Fibroblast of skin of scalp (primary cell): ENCODE measurements around the gene CIAO3.
"Not testable (repeated sequence)": the region's sequence is repeated elsewhere in the genome, so short reads cannot be mapped to it uniquely, and the experiment has no call there.

Experiments
- DNase-seq: peaks from one replicate; pipeline ENCODE4 v3.0.0-alpha.2; 2013

The CIAO3 gene

GRCh38 chr16:760065-760464 is 19.3 kb upstream of the CIAO3 start:
- no peak for DNase-seq

- DNase-seq, result no peak
Observed at GRCh38 chr16:759110-759910, 18.5 kb upstream of the CIAO3 start.

DNA sequence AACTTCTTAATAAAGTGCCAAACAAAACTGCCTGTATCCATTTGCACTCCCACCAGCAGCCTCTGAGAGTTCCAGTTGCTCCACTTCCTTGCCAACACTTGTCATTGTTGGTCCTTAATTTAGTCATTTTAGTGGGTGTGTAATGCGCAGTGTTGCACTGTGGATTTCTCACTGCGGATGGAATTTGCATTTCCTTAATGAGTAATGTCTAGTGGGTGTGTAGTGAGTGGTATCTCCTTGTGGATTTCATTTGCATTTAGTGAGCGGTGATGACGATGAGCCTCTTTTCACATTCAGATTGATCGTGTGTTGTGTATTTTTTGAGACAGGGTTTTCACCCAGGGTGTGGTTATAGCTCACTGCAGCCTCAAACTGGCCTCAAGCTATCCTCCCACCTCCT is 15.6 kb upstream of the CIAO3 start:
- DNase-seq, result no peak

DNA sequence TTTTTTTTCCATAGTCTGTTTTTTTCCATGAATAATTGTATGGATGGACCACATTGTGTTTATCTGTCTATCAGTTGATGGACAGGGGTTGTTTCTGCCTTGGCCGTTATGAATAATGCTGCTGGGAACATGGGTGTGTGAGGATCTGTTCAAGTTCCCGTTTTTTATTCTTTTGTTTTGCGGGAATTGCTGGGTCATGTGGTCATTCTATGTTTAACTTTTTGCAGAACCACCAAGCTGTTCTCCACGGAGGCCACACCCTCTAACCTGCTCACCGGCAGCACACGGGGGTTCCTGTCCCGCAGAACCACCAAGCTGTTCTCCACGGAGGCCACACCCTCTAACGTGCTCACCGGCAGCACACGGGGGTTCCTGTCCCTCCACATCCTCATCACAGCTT is 13.9 kb upstream of the CIAO3 start:
- no peak for DNase-seq

DNA sequence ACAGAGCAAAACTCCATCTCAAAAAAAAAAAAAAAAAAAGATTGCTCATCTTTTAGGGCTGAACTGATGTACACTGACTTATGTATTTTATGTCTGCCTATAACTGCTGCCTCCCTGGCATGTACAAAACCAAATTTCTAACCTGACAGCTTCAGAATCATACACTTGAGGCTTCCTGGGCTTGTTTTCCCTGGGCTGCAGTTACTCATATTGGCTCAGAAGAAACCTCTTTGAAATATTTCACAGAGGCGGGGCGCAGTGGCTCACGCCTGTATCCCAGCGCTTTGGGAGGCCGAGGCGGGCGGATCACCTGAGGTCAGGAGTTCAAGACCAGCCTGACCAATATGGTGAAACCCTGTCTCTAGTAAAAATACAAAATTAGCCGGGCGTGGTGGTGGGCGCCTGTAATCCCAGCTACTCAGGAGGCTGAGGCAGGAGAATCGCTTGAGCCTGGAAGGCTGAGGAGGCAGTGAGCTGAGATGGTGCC is 13.4 kb upstream of the CIAO3 start:
- DNase-seq, result not testable (repeated sequence)

GRCh38 chr16:752007-752312 is 11.2 kb upstream of the CIAO3 start:
- no peak for DNase-seq

GRCh38 chr16:751152-752006 is 10.6 kb upstream of the CIAO3 start:
- no peak for DNase-seq

- DNase-seq, result no peak
Observed at GRCh38 chr16:750485-750884, 9.7 kb upstream of the CIAO3 start.

DNA sequence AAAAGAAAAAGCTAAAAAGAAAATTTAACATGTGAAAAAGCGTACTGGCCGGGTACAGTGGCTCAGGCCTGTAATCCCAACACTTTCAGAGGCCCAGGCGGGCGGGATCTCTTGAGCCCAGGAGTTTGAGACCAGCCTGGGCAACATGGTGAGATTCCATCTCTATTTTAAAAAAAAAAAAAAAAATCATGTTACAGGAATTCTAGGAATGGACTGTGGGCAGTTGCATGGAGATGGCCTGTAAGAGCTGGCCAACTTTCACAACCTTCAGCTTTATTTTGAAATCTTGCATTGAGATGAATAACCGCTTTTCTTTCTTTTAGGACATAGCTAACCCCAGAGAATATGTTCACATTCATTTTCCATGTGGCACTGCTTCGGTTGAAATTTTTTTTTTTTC is 8.2 kb upstream of the CIAO3 start:
- DNase-seq, result peak; percentile 78

DNA sequence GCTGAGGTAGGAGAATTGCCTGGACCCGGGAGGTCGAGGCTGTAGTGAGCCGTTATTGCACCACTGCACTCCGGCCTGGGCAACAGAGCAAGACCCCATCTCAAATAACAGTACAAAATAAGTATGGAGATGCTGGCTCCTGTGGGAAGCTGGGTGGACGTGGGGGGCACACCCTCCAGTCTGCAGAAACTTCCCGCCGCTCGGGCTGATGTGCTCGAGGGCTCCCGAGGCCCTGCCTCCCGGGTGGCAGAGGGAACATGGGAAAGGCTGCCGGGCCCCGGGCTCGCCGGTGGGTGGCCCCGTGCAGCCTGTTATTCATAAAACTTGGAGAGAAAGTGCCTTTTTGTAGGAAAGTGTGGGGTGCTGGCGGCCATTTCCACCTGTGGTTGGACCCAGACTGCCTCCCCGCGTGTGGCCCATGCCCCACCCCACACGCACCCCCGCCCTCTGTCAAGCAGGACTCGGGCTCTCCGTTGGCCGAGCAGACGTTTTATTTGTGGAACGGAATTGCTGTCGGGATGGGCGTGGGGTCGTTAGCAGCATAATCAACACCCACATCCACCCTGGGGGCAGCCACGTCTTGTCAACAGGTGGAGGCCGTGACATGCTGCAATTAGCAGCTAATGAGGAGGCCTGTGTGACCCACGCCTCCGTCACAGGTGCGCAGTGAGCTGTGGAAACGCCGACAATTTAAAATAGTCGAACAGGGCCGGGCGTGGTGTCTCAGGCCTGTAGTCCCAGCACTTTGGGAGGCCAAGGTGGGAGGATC is 7.4 kb upstream of the CIAO3 start:
- no peak for DNase-seq

GRCh38 chr16:746637-747036 is 5.8 kb upstream of the CIAO3 start:
- DNase-seq, result no peak

DNA sequence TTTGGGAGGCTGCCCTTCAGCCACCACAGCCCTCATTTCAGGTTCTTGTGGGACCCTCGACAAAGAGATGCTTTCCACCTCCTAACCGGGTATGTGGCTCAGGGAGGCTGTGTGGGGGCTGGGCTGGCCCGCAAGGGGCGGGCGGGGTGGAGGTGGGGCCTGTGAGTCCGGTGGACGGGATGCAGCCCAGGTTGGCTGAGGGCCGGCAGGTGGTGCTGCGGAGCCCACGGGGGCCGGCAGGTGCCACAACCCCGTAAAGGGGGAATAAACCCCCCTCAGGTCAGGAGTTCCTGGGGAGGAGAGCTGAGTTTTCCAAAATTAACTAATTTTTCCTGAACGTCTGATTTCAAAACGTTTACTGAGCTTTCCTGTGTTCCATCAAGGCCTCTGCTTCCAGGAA is 4.9 kb upstream of the CIAO3 start:
- no peak for DNase-seq

- DNase-seq, result no peak
Observed at GRCh38 chr16:743794-744500, 3.1 kb upstream of the CIAO3 start.

DNA sequence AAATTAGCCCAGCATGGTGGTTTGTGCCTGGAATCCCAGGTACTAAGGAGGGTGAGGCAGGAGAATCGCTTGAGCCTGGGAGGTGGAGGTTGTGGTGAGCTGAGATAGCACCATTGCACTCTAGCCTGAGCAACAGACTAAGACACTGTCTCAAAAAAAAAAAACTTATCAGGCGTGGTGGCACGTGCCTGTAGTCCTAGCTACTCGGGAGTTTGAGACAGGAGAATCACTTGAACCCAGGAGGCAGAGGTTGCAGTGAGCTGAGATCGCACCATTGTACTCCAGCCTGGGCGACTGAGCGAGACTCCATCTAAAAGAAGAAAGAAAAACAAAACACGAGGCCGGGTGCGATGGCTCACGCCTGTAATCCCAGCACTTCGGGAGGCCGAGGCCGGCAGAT is 2.1 kb upstream of the CIAO3 start:
- not testable (repeated sequence) for DNase-seq

GRCh38 chr16:741986-742629 is 1.3 kb upstream of the CIAO3 start:
- DNase-seq, result no peak

- no peak for DNase-seq
Observed at GRCh38 chr16:740459-740763, 386 bp downstream of the CIAO3 start.

DNA sequence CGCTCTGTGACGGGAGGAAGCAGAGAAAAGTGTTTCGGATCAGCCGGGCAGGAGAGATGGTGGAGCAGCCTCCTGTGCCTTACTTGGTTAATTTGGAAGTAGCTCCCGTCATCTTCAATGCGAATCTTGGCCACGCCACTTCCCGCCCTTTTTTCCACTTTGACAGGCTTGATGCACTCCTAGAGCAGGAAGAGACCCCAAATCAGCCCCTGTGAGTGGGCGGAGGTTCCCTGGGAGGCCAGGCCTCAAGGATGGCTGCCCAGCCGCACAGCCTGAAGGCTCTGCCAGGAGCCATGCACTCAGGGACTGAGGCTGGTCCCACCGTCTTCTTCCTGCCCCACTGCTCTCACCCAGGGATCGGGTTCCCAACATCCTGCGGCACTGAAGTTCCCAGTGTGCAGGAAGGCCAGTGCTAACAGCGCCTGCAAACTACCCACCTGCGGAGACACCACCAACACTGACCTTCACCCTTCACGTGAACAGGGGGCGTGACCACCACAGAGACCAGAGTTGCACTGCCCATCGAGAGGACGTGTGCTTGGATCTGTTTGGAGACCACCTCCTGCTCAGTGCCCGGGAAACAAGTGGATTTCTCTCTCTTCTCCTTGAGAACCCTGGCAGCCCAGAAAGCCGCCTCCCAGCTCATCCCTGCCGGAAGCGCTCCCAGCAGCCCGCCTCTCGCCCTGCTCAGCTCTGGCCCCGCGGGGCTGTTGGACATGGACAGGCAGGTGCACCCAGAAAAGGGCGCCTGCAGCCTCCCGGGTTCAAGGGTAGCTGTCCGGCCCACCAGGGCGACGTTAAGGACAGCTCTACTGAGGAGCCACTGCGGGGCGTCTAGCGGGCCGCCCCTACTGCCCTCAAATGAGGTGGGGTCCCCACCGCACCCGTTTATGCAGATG is 988 bp downstream of the CIAO3 start:
- no peak for DNase-seq

GRCh38 chr16:736936-737481 is 3.8 kb downstream of the CIAO3 start:
- no peak for DNase-seq

DNA sequence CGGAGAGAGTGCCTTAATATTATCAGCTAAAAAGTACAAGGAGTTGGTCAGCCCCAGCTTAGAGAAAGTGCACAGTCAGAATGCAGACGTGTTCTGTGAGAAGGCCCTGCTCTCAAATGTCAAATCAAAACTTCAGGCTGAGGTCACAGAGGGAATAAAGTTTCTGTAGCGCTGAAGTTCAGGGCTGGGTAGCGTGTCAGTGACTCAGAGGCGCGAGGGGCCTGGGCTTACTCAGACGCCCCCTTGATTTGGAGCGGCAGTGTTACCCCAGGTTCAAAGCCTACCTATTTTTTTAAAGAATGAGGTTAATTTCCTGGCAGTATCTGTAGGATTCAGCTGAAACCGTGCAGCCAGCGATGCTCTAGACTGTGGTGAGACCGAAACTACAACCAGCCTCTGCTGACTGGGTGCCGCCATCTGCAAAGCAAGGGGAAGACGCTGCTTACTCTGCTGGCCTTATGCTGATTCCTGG is 4.8 kb downstream of the CIAO3 start:
- DNase-seq, result no peak
